ENCODE data around the gene NSMCE1. TPM values are rescaled to one million over a fixed set of nuclear protein-coding genes. Genes with fewer than 3 reads are reported as not detected.
"Not testable (repeated sequence)": the region's sequence is repeated elsewhere in the genome, so short reads cannot be mapped to it uniquely, and the experiment has no call there.

Gene NSMCE1
- total RNA-seq, 1 donor from 2014 or later: 25.8 TPM

- Mint-ChIP-seq H3K9me3 (no peaks in the 10 kb centered on the region), H3K27ac (no peak overlapping the region), H3K4me3 (no peak overlapping the region), H3K4me1 (no peaks in the 10 kb centered on the region), H3K27me3 (ENCODE audit: low read depth) (no peaks in the 10 kb centered on the region), H3K36me3 (no peaks in the 10 kb centered on the region)
- TF ChIP-seq, protein P1, sequence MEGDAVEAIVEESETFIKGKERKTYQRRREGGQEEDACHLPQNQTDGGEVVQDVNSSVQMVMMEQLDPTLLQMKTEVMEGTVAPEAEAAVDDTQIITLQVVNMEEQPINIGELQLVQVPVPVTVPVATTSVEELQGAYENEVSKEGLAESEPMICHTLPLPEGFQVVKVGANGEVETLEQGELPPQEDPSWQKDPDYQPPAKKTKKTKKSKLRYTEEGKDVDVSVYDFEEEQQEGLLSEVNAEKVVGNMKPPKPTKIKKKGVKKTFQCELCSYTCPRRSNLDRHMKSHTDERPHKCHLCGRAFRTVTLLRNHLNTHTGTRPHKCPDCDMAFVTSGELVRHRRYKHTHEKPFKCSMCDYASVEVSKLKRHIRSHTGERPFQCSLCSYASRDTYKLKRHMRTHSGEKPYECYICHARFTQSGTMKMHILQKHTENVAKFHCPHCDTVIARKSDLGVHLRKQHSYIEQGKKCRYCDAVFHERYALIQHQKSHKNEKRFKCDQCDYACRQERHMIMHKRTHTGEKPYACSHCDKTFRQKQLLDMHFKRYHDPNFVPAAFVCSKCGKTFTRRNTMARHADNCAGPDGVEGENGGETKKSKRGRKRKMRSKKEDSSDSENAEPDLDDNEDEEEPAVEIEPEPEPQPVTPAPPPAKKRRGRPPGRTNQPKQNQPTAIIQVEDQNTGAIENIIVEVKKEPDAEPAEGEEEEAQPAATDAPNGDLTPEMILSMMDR (IDR thresholded peaks at IDR 0.05; ENCODE audit: unreplicated experiment): no peak
- DNase-seq (ENCODE audit: low spot score in 2 of 2, unreplicated experiment in 2 of 2): no peak
These were observed 59.0 kb downstream of the NSMCE1 start for GRCh38 chr16:27209591-27209990.

- no peak for DNase-seq (ENCODE audit: low spot score in 2 of 2, unreplicated experiment in 2 of 2)
- Mint-ChIP-seq H3K36me3 (no peaks in the 10 kb centered on the region), H3K27me3 (ENCODE audit: low read depth) (no peaks in the 10 kb centered on the region), H3K9me3 (no peaks in the 10 kb centered on the region), H3K4me1 (peaks cover 6% of the 10 kb centered on the region), H3K27ac (no peak overlapping the region), H3K4me3 (no peak overlapping the region)
- TF ChIP-seq, protein P1 (IDR thresholded peaks at IDR 0.05; ENCODE audit: unreplicated experiment): no peak
These were observed 59.8 kb downstream of the NSMCE1 start for GRCh38 chr16:27208796-27209195.

DNA sequence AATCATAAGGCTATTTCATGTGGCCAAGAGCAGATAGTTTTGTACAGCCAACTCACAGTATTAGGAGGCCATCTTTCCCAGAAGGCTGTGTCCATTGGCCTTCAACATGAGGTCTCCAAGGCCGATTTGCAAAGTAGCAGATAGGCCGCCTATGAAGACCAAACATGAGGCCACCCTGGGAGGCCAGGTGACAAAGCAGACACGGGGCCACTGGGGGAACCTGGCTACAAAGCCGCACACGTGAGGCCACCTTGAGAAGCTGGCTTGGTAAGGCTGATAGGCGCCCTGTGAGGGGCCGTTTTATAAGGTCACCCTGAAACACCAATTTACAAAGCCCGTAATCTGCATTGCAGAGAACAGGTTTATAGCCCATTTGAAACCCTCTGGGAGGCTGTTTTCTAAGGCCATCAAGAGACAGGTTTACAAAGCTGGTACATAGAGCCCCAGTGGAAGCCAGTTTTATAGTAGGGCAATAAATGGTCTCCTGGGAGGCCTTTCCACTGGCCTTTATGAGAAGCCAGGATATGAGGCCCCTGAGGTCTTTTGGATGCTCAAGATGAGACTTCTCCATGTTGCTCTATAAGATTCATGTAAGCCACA is 60.4 kb downstream of the NSMCE1 start:
- H3K27me3 Mint-ChIP-seq (ENCODE audit: low read depth): no peaks in the 10 kb centered on the region
- no peak for DNase-seq (ENCODE audit: low spot score in 2 of 2, unreplicated experiment in 2 of 2)
- TF ChIP-seq, protein P1 (IDR thresholded peaks at IDR 0.05; ENCODE audit: unreplicated experiment): no peak
- no peaks in the 10 kb centered on the region for H3K36me3 Mint-ChIP-seq
- H3K4me3 Mint-ChIP-seq: no peak overlapping the region
- H3K9me3 Mint-ChIP-seq: no peaks in the 10 kb centered on the region
- H3K4me1 Mint-ChIP-seq: peaks cover 6% of the 10 kb centered on the region
- no peak overlapping the region for H3K27ac Mint-ChIP-seq

DNA sequence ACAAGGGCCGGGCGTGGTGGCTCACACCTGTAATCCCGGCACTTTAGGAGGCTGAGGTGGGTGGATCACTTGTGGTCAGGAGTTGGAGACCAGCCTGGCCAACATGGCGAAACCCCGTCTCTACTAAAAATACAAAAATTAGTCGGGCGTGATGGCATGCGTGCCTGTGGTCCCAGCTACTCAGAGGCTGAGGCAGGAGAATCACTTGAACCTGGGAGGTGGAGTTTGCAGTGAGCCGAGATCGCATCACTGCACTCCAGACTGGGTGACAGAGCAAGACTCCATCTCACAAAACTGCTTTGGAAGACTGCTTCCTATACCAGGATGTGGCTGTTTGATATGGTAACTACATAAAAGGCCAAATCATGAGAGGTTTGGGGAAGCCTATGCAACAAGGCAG is 61.5 kb downstream of the NSMCE1 start:
- not testable (repeated sequence) for DNase-seq (ENCODE audit: low spot score in 2 of 2, unreplicated experiment in 2 of 2); H3K4me3 Mint-ChIP-seq; H3K36me3 Mint-ChIP-seq; H3K4me1 Mint-ChIP-seq; H3K27me3 Mint-ChIP-seq (ENCODE audit: low read depth); H3K27ac Mint-ChIP-seq; H3K9me3 Mint-ChIP-seq

- no peaks in the 10 kb centered on the region for H3K27me3 Mint-ChIP-seq (ENCODE audit: low read depth)
- no peak overlapping the region for H3K4me3 Mint-ChIP-seq
- TF ChIP-seq, protein P1 (IDR thresholded peaks at IDR 0.05; ENCODE audit: unreplicated experiment): no peak
- H3K9me3 Mint-ChIP-seq: no peaks in the 10 kb centered on the region
- peaks cover 6% of the 10 kb centered on the region for H3K4me1 Mint-ChIP-seq
- no peak for DNase-seq (ENCODE audit: low spot score in 2 of 2, unreplicated experiment in 2 of 2)
- no peak overlapping the region for H3K27ac Mint-ChIP-seq
- no peaks in the 10 kb centered on the region for H3K36me3 Mint-ChIP-seq
These were observed 63.0 kb downstream of the NSMCE1 start for GRCh38 chr16:27205423-27206065.

GRCh38 chr16:27204312-27204915 is 64.2 kb downstream of the NSMCE1 start:
- DNase-seq (ENCODE audit: low spot score in 2 of 2, unreplicated experiment in 2 of 2): no peak
- H3K27me3 Mint-ChIP-seq (ENCODE audit: low read depth): no peaks in the 10 kb centered on the region
- H3K4me3 Mint-ChIP-seq: peak overlapping the region; percentile 99
- no peaks in the 10 kb centered on the region for H3K36me3 Mint-ChIP-seq
- TF ChIP-seq, protein P1 (IDR thresholded peaks at IDR 0.05; ENCODE audit: unreplicated experiment): no peak
- no peaks in the 10 kb centered on the region for H3K9me3 Mint-ChIP-seq
- peaks cover 6% of the 10 kb centered on the region for H3K4me1 Mint-ChIP-seq
- H3K27ac Mint-ChIP-seq: peak overlapping the region; percentile 99

All from mesothelial cell of epicardium (in vitro differentiated cells).